Mononuclear cell (primary cell): ENCODE data around the gene ANKUB1. TPM values are rescaled to one million over a fixed set of nuclear protein-coding genes. Genes with fewer than 3 reads are reported as not detected.

Source experiments
- H3K27me3 ChIP-seq: 2 replicates; pipeline ENCODE4 v1.6.0; 2011; ENCODE audit warnings: low read length, control low read depth; ENCODE audit not compliant: insufficient read depth
- H3K4me1 ChIP-seq: 2 replicates; pipeline ENCODE4 v1.5.1; 2011; ENCODE audit warnings: mild to moderate bottlenecking, low read length, control low read depth; ENCODE audit not compliant: insufficient read depth
- H3K4me3 ChIP-seq: 2 replicates; pipeline ENCODE4 v1.5.1; 2011; ENCODE audit warnings: mild to moderate bottlenecking, low read length, moderate library complexity
- H3K9me3 ChIP-seq: 2 replicates; pipeline ENCODE4 v1.5.1; 2011; ENCODE audit warnings: low read depth, mild to moderate bottlenecking, control low read depth, low read length
- total RNA-seq: library from RNA; depleted of rRNA; stranded (reverse); fragments of >200 nt; gene quantifications from one replicate; pipeline ENCODE4 v1.2.3, GENCODE V29; 2012

The ANKUB1 gene
- total RNA-seq, 1 donor: not detected

DNA sequence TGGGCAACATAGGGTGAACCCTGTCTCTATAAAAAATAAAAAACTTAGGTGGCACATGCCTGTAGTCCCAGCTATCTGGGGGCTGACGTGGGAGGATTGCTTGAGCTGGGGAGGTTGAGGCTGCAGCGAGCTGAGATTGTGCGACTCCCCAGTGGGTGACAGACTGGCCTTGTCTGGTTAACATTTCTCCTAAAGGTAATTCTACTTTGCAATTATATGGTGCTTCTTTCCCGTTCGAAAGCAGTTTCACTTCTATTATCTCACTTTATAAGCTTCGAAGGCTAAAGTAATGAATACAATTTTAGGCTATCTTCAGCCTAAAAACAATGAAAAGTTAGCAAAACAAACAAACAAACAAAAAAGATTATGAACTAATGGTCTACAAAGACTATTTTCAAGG is 75.4 kb downstream of the ANKUB1 start:
- H3K4me1 ChIP-seq: no peaks in the 10 kb centered on the region
- no peak overlapping the region for H3K4me3 ChIP-seq
- H3K9me3 ChIP-seq: peaks cover 14% of the 10 kb centered on the region
- peaks cover 3% of the 10 kb centered on the region for H3K27me3 ChIP-seq

DNA sequence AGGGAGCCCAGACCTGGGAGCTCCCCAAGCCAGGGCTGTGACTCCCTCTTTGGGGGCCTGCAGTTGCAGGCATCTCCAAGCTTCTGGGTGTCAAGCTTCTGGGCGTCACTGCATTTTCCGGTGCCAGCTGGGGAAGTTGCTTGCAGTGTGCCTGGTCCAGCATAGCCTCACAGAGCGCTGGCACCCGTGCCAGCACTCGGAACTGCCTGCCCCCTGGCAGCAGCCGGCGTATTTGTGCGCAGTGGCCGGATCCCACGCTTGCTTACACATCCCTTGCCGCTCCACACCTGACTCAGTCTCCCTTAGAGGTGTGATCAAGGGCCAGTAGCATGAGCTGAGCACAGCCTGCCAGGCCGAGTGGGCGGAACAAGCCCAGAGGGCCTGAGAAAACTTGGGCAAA is 77.1 kb downstream of the ANKUB1 start:
- H3K4me1 ChIP-seq: no peaks in the 10 kb centered on the region
- no peaks in the 10 kb centered on the region for H3K9me3 ChIP-seq
- no peaks in the 10 kb centered on the region for H3K27me3 ChIP-seq
- H3K4me3 ChIP-seq: no peak overlapping the region

DNA sequence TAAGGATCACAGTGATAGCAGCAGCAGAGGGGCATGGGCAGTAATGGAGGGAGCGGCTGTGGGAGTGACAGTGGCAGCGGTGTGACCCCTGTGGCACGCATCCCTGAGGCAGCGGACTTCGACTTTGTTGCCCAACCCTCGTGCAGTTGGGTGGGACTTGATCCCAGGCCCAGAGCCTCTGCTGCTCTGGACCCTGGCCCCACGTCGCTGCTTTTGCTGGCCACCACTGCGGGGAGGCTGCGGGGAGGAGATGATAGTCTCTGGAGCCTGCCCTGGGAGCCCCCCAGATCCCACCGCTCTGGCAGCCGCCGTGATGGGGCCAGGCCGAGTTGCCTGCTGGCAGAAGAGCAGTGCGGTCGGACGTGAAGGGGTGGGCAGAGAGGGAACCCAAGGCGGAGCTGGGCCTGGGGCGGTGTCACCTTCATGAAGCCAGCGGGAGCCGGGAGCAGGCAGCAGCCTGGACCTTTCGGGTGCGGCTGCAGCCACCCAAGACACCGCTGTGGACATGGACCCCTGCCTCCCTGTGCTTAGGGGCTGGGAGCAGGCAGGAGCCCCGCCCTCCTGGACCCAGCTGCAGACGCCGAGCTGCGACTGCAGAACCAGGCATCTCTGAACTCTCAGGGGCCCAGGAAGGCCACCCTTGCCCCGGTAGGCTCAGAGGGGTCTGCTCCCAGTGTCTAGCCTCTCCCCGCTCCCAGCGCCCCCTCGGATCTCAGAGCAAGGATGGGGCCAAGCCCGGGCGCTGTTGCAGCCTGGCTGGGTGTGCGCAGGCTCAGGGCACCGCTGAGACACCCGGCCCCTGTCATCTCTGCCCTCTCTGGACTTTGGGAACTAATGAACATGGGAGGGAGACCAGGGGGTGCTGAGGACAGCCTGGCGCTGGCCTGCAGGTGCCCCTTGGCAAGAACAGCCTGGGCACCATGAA is 78.4 kb downstream of the ANKUB1 start:
- no peak overlapping the region for H3K4me3 ChIP-seq
- no peaks in the 10 kb centered on the region for H3K27me3 ChIP-seq
- H3K9me3 ChIP-seq: no peaks in the 10 kb centered on the region
- no peaks in the 10 kb centered on the region for H3K4me1 ChIP-seq

Other genes starting within 250 kb of the ANKUB1 start
- gene WWTR1, start 134.5 kb downstream of the ANKUB1 start, total RNA-seq: 0.31 TPM
- 39.8 TPM for gene COMMD2, start 40.1 kb downstream of the ANKUB1 start, total RNA-seq
- gene RNF13, start 20.7 kb upstream of the ANKUB1 start, total RNA-seq: 170 TPM
- 9.4 TPM for gene PFN2, start 178.3 kb upstream of the ANKUB1 start, total RNA-seq